GM18909 (cell line): Measurements from ENCODE around the gene FANCI.

Source experiments
- ATAC-seq: cut with Tn5 transposase; IDR thresholded peaks from one replicate; pipeline ENCODE4 v1.9.1; 2021; ENCODE audit warnings: mild to moderate bottlenecking; ENCODE audit not compliant: unreplicated experiment, poor library complexity

FANCI gene

GRCh38 chr15:89356634-89357298 is 113.0 kb downstream of the FANCI start:
- peak; percentile 35 for ATAC-seq

GRCh38 chr15:89358435-89358754 is 114.6 kb downstream of the FANCI start:
- ATAC-seq, result no peak

GRCh38 chr15:89358755-89359439 is 115.1 kb downstream of the FANCI start:
- ATAC-seq, result peak; percentile 88

GRCh38 chr15:89359471-89360293 is 115.9 kb downstream of the FANCI start:
- no peak for ATAC-seq

- ATAC-seq, result no peak
These were observed 116.7 kb downstream of the FANCI start for GRCh38 chr15:89360294-89360971.

GRCh38 chr15:89361451-89362202 is 117.8 kb downstream of the FANCI start:
- no peak for ATAC-seq

GRCh38 chr15:89362203-89363101 is 118.7 kb downstream of the FANCI start:
- no peak for ATAC-seq

- ATAC-seq, result no peak
These were observed 119.4 kb downstream of the FANCI start for GRCh38 chr15:89363133-89363532.

- no peak for ATAC-seq
These were observed 120.0 kb downstream of the FANCI start for GRCh38 chr15:89363770-89364169.

- no peak for ATAC-seq
These were observed 120.6 kb downstream of the FANCI start for GRCh38 chr15:89364341-89364740.

- no peak for ATAC-seq
These were observed 121.1 kb downstream of the FANCI start for GRCh38 chr15:89364741-89365450.

GRCh38 chr15:89365462-89366065 is 121.8 kb downstream of the FANCI start:
- ATAC-seq, result no peak
